Lung microvascular endothelial cell (primary cell): ENCODE data around the gene PITPNB. TPM values are rescaled to one million over a fixed set of nuclear protein-coding genes. Genes with fewer than 3 reads are reported as not detected.

ENCODE experiments used
- DNase-seq, 2 donors: peaks; one replicate each; pipeline versions ENCODE4 v3.0.0 to v3.0.0-alpha.2; 2010; ENCODE audit warnings: low read depth in 2 of 2
- total RNA-seq: library from RNA; depleted of rRNA; stranded (reverse); fragments of >200 nt; gene quantifications from 2 replicates; pipeline ENCODE4 v1.2.1, GENCODE V29; 2014

Gene PITPNB
- total RNA-seq, 1 donor from 2014 or later: 23.4 TPM

DNA sequence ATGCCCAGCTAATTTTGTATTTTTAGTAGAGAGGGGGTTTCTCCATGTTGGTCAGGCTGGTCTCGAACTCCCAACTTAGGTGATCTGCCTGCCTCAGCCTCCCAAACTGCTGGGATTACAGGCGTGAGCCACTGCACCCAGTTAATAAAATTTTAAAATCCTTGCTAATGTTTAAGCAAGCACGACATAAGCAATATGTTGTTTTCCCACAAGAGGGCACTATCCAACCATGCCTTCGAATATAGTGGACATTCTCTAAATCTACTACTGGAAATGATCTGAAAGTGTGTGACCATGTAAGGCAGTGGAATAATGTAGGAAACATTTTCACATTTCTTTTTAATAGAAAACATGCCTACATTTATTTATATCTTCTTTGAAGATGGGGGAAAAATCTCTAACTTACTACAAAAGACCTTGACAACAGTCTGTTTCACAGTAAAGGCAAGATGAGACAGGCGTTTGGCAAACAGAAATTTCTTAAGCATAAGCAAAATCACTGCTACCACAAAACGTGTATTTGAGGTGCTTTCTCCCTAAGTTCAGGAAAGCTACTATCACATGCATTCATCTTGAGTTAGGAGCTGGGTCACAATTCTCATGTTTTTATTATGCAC is 38.2 kb downstream of the PITPNB start:
- DNase-seq: peak; percentile 77 to 86

GRCh38 chr22:27879923-27880322 is 39.1 kb downstream of the PITPNB start:
- DNase-seq: peak; percentile 56 to 64

- DNase-seq: no peak
Observed at GRCh38 chr22:27878541-27878940, 40.5 kb downstream of the PITPNB start.

- no peak for DNase-seq
Observed at GRCh38 chr22:27877501-27877900, 41.6 kb downstream of the PITPNB start.

DNA sequence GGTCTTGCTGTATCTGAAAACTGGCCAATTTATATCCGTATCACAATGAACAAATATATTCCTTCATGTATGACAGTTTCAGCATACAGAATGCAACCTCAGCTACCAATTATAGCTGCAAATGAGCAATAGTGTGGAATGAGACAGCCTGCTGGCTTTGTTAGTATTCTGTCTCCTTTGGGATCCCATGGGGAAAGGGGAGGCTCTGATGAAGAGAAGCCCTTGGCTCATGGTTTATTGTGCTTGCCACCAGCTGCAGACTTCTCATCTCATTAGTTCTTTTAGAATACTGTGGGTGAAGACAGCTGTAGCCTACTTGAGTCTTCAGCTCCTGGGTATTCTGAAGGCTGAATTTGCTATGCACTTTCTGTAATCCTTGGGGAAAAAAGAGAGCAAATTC is 42.4 kb downstream of the PITPNB start:
- DNase-seq: no peak

- no peak for DNase-seq
Observed at GRCh38 chr22:27875951-27876350, 43.1 kb downstream of the PITPNB start.

GRCh38 chr22:27874764-27875163 is 44.3 kb downstream of the PITPNB start:
- no peak for DNase-seq

GRCh38 chr22:27874185-27874584 is 44.9 kb downstream of the PITPNB start:
- DNase-seq: no peak

DNA sequence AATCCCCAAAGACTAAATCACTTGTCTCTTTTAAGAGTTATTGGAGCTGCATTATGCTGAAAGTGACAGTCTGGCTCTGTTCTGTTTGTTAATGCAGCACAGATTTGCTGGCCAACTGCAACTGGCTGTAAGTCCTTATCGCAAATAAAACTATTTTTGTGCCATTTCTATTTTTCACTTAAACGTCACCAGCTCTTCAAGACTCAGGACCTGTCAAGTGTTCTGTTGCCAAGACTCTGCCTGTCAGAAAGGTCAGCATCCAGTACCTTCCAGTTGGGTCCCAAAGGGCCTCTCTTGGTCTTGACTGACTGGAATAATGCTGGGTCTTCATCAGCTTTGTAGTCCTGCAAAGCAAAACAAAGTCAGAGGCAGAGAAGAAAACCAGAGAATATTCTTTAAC is 45.6 kb downstream of the PITPNB start:
- no peak for DNase-seq

GRCh38 chr22:27872488-27872887 is 46.6 kb downstream of the PITPNB start:
- DNase-seq: no peak

GRCh38 chr22:27871306-27872014 is 47.6 kb downstream of the PITPNB start:
- no peak for DNase-seq

- no peak for DNase-seq
Observed at GRCh38 chr22:27870234-27871191, 48.5 kb downstream of the PITPNB start.

DNA sequence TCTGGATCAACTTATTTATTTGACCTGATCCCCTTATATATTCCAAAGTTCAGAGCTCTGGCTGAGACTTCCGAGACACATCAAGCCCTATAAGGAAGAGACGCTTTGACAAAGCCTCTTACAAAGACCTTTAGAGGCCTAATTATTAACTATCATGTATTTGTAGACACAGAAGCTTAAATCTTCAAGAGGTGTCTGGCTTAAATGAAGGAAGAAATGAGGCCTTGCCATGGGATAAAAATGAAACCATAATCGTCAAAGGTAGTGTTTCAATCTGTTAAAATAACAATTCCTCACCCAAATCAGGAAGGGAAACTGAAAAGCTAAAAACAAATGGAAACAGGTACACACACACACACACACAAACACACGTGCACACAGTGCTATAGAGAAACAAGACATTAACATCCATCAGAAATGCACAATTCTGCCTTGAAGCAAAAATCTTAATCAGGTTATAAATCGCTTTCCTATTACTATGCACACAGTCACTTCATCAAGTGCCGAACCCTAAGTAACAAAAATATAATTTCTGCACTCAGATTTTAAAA is 50.2 kb downstream of the PITPNB start:
- peak in 1 of 2 donors; percentile 28 for DNase-seq

DNA sequence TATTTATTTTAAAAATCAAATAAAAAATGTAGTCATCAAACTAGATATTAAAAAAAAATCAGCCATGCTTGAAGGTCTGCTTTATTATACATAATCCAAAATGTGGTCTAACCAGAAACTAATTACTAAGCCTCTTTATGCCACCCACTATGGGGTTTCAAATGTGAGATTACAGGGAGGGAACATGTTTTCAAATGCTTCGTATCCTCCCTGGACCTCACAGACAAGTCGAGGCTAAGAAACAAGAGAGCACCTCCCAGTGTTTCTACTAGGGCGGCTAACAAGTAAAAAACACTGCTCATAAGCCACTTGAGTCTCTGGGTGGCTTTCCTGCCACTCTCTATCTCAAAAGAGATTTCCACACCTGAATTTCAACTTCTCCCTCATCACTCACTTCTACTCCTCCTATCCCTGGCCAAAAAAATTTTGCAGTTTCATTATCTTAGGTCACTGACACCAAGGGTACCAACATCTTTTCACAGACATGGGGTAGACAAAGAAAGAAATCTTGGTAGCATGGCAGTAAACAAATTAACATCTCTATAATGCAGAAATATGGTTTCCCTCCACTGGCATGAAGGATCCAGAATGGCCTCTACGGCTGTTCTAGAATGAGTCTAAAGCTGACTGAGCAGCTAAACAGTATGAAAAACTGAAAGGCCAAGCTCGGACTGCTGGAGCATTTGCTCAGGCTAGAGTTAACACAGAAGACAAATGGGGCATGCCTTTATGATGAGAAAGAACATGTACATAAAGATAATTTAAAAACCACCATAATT is 50.9 kb downstream of the PITPNB start:
- DNase-seq: no peak

- no peak for DNase-seq
Observed at GRCh38 chr22:27867085-27867952, 51.7 kb downstream of the PITPNB start.

DNA sequence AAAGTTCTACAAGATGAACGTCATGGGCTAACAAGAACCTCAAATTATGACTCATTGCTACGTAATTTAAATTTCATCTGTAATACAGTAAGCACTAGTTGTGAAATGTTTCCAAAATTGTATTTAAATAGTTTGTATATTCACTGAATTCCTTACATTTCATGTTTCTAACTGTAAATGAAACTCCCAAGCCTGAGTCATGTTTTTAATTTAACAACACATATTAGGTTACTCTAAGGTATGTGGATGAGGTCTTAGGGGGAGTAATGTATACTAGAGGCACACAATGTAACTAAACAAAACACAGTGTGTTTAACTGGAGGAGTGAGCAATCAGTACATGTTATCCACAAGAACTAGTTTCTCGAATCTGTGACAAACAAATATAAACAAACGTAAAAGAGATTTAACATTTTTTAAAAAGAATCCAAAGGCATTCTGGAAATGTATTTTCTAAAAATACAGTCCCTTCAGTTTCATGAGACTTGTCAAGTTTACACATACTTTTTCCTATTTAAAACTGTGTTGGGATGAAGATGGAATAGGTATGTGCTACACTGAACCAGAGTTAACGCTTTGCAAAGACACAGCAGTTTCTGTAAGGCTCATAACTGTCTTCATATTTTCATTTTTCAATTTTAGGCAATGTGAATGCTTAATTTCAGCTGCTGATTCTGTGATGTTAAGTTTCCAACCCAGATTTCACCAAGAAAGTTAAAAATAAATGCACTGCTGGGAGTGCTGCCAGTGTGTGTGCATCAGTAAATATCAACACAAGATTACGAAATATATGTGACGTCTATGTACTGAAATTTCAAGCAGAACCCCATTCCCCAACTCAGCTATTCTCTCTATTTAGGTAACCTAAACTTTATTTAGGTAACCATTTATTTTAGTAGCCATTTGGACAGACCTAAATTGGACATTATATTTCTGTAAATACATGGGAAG is 52.6 kb downstream of the PITPNB start:
- peak in 1 of 2 donors; percentile 54 for DNase-seq

- no peak for DNase-seq
Observed at GRCh38 chr22:27865496-27865895, 53.6 kb downstream of the PITPNB start.

GRCh38 chr22:27863556-27863955 is 55.5 kb downstream of the PITPNB start:
- no peak for DNase-seq

DNA sequence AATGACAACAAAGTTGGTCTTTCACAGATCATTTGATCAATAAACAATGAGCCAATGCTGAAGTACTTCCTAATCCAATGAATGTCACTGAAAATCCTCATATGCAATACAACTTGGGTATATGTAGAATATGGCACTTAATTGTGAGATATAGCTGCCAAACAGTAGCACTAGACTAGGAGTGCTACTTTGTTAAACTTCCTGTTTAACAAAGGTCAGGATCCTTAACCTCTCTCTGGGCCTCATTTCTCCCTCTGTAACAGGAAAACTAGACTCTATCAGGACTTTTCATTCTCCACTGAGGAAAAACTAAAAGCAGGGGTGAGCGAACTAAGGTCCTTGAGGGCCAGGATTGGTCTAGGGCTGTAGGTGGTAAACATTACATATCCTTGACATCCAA is 56.1 kb downstream of the PITPNB start:
- no peak for DNase-seq
